ENCODE results near the gene ROGDI.
A peak's percentile ranks its signal among the peaks of the same experiment; 100 is the strongest.

Gene ROGDI, protein sequence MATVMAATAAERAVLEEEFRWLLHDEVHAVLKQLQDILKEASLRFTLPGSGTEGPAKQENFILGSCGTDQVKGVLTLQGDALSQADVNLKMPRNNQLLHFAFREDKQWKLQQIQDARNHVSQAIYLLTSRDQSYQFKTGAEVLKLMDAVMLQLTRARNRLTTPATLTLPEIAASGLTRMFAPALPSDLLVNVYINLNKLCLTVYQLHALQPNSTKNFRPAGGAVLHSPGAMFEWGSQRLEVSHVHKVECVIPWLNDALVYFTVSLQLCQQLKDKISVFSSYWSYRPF

DNA sequence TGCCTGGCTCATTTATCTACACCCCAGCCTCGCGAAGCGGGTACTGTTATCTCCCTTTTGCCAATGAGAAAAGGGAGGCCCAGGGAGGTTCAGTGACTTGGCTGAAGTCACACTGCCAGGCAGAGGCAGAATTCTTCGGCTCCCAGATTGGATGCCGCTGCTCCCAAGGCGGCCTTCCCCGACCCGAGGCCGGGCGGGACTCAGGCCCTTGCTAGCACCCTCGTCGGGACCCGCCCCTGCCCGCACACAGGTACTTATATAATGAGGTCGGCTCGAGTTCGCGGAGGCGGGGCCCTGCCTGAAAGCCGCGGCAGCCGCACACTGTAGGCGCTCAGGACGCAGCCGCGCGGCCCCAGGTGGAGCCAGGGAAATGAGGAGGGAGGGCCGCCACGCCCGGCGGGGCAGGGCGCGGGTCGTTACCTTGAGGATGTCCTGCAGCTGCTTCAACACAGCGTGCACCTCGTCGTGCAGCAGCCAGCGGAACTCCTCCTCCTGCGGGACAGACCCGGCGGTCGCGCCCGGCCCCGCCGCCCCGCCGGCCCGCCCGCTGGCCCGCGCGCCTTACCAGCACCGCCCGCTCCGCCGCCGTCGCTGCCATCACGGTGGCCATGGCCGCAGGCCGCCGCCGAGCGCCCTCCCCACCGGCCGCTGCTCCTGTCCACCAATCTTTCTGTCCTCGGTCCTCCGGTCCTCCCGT, at the start of gene ROGDI:
Gene ROGDI, minus strand, starts transcription at position 672 of the 697 bp plus-strand sequence. Its CDS starts 62 bp downstream, at position 610.
- peak; percentile 90 for DNase-seq

DNA sequence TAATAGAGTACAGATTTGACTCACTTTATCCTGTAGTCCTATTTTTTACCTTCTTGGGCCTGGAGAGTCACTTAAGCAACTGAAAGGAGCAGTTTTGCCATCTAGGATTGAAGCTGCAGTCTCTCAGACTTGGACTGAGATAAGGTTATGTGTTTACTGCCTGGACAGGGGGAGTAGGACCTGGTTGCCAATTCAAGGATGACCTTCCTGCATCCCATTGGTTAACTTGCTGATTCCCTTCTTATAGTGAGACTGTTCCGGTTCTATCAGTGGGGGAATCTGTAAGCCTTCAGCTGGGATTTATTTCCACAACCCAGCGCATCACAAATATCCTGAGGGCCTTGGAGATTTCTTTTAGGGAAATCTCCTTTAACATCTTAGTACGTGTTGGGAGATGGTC, 47.8 kb upstream of the ROGDI start:
- DNase-seq = no peak

DNA sequence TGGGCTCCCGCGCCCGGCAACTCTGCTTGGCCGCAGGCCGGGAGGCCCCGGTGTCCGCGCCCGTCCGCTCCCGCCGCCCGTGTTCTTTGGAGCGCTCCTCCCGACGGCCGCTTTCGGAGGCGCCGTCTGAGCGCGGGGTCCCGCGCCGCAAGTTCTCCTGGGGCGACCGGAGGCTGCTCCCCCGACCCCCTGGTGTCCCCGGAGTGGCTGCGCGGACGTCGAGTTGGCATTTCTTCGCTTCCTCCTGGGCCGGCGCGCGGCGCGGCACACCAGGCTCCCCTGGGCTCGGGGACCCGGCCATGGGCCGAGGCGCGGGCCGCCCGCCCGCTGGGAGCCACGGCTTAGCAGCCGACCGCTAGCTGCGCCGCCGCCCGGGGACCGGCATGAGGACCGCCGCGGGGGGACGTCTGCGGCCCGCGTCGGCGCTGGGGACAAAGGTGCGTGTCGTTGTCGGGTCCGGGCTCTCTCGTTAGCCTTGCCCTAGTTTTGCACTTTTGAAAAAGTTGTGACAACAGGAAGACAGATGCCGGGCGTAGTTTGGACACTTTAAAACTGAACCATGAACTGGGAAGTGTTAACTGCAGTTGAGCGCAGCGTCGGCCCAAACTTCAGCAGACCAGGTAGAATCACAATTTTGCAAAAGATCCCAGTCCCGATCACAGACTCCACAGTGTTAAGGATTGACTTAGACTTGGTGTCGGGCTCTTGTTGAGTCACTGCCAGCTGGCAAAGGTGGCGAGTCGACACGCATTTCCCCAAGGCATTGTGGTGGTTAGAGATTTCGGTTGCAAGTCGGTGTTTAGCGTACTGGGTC, 45.5 kb upstream of the ROGDI start:
- DNase-seq = no peak

DNA sequence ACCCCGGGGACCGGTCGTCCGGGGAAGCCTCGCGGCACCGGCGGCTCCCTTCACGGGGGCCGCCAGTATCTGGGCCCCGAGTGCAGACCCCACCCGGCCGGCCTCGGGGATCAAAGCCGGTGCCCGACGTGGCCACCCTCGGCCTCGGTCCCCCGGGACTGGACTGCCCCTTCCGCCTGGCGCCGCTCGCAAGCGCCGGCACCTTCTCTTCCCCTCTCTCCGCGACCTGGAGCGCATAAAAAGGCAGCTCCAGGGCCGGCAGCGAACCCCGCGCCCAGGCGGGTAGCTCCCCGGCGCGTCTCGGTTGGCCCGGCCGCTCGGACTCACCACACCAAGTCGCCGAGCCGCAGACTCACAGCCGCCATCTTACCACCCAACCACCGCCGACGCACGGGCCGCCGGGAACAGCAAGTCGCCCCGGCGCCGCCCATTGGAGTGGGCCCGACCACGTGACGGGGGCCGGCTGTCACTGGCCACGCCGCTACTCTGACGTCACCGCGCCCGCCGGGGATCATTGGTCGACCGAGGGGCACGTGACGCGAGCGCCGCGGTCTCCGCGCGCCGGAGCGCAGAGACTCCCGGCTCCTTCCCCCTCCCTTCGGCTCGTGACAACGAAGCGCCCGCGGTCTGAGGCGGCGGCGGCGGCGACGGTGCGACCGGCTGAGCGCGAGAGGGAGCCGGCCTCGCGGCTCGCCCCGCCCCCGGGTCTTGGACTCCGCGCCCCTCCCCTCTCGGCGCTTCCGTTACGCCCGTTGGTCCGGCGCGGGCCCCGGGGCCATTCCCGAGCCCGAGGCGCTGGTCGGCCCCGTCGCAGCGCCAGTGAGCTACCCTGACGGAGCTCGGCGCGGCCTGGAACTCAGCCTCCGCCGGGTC, 44.7 kb upstream of the ROGDI start, which contains the start of the genes GLYR1 and UBN1:
Gene GLYR1, minus strand, starts transcription at position 388 of the 873 bp plus-strand sequence. Its CDS starts 23 bp downstream, at position 365.
Gene UBN1, plus strand, starts transcription at position 581 of the 873 bp plus-strand sequence. CDS start 5,437 bp downstream, outside the sequence.
- DNase-seq = peak; percentile 92

DNA sequence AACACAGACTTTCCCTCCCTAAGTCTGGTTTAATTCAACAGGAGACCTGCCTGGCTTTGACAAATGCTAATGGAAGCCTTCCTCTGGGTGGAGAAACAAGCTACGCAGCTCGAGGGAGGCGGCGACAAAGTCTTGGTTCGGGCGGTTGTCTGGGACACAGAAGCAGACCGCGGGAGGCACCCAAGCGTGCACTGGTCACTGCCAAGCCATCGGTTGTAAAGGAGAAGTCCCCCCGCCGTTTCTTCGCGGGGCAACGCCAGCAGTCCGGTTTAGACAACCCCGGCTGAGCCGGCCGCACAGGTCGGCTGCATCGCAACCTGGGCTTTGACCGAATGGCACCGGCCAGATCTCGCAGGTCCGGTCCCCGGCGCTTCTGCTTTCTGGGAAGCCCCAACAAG, 44.1 kb upstream of the ROGDI start:
- peak; percentile 19 for DNase-seq

DNA sequence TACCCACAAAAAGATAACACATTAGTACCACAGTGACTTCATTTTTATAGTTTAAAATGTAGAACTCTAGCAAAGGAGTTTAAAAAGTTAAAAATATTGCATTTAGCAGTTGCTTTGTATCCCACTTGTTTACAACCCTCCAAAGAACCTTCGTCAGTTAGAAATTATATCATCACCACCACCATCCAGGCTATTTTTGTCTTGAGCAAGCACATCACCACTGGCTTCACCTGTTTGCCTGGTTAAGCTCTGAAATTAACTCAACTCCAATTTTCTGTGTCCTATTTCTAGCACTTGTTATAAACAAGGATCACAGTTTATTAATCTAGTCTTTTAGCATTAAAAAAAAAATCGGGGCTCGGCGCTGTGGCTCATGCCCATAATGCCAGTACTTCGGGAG, 38.6 kb upstream of the ROGDI start:
- no peak for DNase-seq

DNA sequence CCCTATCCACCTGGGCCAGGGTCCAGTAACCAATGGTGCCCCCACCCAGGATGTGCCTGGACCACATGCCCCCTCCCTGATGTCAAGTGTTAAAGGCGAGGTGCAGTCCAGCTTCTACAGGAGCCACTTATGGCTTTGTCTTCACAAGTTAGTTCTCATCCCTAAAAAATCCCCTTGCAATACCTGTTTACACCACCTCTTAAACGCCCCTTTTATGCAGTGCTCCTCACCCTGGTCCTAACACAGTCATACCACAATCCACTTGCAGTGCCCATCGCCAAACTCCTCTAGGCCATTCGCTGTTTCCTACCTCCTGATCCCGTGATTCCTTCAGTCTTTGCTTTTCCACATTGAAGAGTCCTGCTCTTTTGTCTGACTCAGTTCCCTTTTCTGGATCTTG, 37.5 kb upstream of the ROGDI start:
- DNase-seq = no peak

DNA sequence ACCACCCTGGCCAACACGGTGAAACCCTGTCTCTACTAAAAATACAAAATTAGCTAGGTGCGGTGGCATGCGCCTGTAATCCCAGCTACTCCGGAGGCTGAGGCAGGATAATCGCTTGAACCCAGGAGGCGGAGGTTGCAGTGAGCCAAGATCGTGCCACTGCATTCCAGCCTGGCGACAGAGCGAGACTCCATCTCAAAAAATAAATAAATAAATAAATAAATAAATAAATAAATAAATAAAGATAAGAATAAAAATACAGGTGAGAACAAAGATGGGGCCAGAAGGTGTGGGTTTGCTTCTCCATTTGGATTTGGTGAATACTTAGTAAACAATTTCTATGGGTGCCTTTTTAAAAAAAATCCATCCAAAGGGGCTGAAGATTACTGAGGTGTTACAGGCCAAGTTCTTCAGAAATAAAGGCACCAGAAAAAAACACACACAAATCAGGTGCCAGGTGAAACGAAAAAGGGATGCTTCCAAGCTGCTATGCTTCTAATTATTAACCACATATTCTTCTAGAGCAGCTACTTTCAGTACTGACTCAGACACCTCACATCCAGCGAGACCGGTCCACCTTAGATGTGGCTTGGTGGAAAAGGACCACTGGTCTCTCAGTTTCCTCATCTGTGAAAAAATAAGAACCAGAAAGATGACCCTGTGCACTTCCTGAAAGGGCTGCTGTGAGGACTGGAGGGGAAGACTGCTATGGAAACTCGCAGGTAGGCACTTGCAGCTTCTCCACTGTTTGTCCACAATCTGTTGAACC, 35.5 kb upstream of the ROGDI start:
- DNase-seq = no peak

DNA sequence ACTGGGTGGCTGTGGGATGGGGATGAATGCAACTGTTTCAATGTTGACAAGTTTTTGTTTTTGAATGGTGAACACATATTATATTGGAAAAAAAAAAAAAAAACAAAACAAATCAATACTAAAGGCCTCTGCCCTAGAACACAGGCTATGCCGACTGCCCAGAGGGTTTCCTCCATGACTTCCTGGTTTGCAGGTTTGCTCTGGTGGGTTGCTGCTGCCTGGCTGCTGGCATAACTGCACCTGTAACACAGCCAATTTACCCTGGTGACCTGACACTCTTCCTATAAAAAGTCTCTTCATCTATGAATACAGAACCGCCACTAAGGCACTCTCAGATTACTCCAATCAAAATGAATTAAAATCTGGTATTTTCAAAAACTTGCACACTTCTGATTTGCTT, 34.3 kb upstream of the ROGDI start:
- no peak for DNase-seq

DNA sequence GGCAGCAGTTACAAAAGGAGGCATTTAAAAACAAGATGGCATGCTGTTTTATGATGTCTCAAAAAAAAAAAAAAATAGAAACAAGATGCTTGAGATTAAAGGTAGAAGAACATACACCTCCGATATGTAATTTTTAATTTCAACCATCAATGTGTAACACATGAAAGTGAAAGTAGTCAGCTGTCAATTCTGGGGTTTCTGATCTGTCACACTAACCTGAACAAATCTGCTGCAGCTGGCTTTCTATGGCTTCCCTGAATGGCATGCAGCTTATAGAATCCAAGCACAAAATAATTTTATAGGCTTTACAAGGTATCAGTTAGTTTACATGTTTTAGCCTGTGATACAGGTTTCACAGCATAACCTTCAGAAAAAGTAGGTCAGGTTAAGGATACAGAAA, 31.2 kb upstream of the ROGDI start:
- no peak for DNase-seq

DNA sequence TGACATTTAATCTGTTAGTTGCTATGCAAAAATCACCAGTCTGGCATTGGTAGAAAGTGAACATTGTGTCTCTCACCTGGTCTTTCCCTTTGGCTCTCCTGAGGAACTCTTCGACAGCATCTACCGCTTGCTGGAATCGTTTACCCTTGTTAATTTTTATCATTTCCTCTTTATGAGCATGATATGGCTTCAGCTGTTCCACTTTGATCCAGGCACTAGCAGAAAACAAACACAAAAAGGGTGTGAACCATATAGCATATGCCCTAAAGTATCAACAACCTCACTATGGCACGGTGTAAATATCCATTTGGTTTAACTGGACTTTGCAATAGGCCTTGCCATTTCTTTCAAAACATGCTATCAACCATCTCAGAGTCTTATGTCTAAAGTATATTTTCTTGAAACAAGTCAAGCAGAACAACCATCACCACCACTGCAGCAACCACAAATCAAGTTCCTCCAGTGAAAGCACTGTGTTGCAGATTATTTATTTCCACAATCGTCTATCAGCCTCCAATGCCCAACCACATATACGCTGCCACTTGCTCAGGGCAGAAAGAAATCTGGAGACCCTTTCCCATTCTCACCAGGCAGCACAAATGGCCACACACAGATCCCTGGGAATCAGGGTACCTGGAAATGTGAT, 30.4 kb upstream of the ROGDI start:
- no peak for DNase-seq

DNA sequence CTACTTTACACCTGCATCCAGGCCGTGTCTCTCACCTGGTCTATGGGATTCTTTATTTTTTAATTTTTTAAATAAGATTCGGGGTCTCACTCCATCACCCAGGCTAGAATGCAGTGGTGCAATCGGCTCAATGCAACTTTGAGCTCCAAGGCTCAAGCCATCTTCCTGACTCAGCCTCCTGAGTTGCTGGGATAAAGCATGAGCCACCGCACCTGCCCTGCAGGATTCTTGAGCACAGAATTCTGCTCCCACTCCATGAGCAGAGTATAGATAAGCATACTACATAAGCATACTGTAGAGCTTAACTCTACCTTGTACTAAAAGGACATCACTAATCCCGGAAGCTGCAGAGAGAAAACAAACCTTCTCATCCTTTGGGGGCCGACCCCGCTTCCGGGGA, 29.2 kb upstream of the ROGDI start:
- no peak for DNase-seq

DNA sequence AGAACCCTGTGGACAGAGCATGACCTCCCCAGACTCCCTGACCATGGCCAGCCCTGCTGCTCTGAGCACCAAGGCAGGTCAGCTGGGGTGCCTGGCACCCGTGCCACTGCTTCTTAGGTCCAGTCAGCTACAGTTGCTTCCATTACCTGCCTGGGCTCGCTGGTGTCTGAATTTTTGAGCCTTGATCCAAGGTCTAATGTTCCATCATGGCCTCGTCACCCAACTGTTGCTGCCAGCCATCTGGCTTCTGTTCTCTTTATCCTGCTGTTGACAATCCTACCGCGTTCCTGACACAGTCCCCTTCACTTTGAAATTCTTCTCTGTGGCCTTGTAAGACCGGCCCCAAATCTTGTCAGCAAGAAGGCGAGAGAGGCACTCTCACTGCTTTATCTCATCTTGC, 28.0 kb upstream of the ROGDI start:
- no peak for DNase-seq

DNA sequence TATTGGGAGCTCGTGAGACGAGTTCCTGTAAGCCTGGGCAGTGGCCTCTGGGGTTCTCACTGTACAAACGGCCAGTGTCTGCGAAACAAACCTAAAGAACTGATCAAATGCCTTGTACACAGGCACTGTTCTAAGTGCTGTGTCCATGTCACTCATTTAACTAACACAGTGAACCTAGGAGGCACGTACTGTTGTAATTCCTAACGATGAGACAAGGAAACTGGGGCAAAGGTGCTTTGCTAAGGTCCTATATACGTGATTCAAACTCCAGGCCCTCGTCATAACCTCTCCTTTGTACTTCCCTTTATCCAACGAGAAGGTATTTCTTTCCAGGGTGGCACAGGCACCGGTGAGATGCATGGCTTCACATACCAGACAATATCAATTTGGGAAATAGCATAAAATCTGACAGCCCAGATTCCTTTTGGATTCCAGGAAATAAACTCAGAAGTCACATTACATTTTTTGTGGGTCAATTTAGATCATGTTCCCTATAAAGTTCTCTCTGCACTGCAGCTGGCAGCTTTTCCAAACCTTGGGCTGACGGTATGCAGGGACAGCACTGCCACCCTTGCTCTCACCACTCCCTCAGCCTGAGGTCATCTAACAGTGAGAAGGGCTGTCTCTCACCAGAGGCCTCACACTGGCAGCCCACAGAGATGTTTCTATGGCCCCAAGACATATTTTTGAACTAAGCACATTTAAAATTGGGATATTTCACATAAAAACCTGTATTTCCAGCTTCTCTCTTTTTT, 26.3 kb upstream of the ROGDI start:
- no peak for DNase-seq

DNA sequence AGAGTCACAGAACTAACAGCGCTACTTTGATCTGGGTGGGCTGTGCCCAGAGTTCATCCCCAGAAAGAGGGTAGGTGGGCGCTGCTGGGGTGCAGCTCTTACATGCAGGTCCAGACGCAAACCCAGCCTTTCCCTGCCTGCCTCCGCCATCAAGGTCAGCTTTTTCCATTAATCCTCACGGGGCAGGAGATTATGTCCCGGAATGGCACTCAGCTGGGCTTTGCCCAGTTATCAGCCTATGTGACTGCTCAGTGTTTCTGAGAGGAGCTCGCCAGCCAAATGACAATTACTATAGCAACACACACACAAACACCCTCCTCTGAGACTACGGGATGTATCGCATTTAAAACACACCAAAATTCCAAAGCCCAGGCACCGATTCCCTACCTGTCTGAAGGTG, 24.5 kb upstream of the ROGDI start:
- no peak for DNase-seq

DNA sequence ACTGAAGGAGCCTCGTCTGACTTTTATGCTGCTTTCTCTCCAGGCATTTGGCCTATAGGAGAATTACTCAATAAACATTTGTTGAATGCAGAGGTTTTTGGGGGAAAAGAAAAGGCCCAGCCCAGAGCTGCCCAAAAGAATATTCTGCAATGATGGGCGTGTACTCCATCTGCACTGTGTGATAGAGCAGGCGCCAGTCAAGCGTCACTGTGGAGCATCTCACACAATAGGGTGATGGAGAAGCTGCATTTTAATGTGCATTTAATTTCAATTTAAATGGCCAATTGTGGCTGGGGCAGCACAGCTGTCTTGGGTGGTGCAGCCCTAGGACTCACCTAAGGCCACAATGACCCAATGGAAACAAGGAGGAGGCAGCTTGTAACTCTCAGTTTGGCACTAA, 24.1 kb upstream of the ROGDI start:
- DNase-seq = no peak

DNA sequence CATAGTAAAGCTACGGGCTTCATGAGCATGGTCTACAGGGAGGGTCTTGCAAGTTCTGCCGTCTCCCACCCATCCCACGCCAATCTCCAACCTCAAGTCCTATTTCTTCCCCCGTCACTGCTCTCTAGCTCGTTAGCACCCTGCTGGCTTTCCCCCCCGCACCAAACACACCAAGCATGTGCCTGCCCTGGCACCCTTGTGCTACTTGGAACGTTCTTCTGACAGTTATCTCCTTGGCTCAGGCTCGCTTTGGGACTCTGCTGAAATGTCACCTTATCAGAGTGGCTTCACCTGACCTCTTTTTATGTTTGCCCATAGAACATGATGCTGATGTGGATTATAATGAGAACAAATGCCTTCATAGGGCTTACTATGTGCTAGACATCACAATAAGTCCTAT, 22.8 kb upstream of the ROGDI start:
- no peak for DNase-seq

DNA sequence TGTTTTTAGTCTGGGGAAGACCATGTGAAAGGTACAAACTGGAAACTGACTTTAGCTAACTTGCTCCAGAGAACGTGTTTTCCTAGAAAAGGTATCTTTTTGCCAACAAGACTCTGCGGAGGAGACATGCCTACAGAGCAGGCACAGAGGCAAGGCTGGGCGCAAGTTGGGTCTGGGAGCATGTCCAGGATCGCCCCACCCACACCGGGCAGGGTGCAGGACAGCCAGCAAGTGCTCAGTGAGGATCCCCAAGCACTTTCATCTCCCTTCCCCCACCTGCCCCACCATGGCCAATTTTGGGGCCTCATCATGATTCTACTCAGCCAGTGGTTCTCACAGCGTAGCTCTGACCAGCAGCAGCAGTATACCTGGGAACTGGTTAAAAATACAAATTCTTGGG, 18.2 kb upstream of the ROGDI start:
- DNase-seq = no peak

DNA sequence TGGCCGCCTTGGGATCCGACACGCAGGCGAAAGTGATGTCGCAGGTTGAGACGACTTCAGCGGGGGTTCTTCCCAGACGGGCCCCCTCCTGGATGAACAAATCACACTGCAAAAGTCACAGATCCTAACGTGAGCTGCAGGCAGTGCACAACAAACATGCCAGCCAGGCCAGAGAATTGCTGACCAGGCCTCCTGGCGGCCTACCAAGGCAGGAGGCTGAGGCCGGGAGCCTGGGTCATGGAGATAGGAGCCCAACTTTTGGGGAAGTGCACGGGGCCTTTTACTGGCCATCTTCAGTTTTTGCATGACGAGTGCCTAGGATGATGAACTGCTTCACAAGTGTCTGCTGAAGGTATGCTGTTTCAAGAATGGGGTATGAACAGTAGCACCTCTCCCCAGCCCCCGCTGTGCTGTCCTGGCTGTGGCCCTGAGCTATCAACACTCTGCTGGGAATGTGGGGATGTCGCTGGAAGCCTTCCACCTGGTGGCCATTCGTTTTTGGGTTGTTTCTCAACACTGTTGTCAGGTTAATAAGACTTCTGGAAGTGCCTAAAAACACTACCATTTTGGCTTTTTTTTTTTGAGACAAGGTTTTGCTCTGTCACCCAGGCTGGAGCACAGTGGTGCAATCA, 12.2 kb upstream of the ROGDI start:
- DNase-seq = no peak

DNA sequence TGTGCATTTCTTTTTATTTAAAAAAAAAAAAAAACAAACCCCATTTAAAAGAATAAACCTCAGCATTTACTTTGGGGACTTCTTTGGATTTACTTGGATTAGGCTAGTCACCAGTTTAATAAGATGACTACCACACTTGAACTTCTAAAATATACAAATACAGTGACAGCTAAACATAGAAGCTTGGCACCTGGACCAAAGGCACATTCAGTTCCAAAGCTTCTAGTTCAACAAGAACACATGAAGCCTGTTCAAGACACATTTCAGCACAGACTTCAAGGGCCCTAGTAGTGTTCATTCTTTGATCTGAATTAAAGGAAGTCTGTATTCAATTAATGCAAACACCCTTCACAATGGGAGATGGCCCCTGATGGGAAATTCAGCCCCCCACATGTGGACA, 11.6 kb upstream of the ROGDI start:
- no peak for DNase-seq
